Measurements from ENCODE around the gene SMYD3.

The SMYD3 gene

GRCh38 chr1:246281195-246281594, 225.9 kb downstream of the SMYD3 start:
- TF ChIP-seq, protein P1, sequence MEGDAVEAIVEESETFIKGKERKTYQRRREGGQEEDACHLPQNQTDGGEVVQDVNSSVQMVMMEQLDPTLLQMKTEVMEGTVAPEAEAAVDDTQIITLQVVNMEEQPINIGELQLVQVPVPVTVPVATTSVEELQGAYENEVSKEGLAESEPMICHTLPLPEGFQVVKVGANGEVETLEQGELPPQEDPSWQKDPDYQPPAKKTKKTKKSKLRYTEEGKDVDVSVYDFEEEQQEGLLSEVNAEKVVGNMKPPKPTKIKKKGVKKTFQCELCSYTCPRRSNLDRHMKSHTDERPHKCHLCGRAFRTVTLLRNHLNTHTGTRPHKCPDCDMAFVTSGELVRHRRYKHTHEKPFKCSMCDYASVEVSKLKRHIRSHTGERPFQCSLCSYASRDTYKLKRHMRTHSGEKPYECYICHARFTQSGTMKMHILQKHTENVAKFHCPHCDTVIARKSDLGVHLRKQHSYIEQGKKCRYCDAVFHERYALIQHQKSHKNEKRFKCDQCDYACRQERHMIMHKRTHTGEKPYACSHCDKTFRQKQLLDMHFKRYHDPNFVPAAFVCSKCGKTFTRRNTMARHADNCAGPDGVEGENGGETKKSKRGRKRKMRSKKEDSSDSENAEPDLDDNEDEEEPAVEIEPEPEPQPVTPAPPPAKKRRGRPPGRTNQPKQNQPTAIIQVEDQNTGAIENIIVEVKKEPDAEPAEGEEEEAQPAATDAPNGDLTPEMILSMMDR (IDR thresholded peaks at IDR 0.05; ENCODE audit: insufficient read depth, missing control alignments) = no peak
- no peak for DNase-seq (ENCODE audit: insufficient read length, low spot score)
- FAIRE-seq = peak; percentile 81

GRCh38 chr1:246280551-246280950, 226.5 kb downstream of the SMYD3 start:
- no peak for DNase-seq (ENCODE audit: insufficient read length, low spot score)
- TF ChIP-seq, protein P1 (IDR thresholded peaks at IDR 0.05; ENCODE audit: insufficient read depth, missing control alignments) = peak; percentile 49
- peak; percentile 25 for FAIRE-seq

DNA sequence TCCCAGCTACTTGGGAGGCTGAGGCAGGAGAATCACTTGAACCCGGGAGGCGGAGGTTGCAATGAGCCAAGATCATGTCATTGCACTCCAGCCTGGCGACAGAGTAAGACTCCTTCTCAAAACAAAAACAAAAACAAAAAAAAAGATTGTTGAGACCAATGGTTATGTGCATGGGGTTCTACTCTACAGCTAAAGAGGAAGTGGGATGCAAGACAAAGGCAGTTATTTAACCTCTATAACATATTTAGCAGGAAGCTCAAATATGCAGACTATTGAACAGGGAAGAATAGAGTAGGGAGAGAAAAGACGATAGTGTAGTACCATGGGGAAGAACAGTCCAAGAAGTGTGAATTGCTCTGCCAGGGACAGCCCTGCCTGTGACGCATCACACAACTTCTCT, 227.7 kb downstream of the SMYD3 start:
- DNase-seq (ENCODE audit: insufficient read length, low spot score) = no peak
- TF ChIP-seq, protein P1 (IDR thresholded peaks at IDR 0.05; ENCODE audit: insufficient read depth, missing control alignments) = no peak
- no peak for FAIRE-seq

GRCh38 chr1:246278371-246278770, 228.7 kb downstream of the SMYD3 start:
- FAIRE-seq (no peak), DNase-seq (ENCODE audit: insufficient read length, low spot score) (no peak)
- TF ChIP-seq, protein P1 (IDR thresholded peaks at IDR 0.05; ENCODE audit: insufficient read depth, missing control alignments) = no peak

DNA sequence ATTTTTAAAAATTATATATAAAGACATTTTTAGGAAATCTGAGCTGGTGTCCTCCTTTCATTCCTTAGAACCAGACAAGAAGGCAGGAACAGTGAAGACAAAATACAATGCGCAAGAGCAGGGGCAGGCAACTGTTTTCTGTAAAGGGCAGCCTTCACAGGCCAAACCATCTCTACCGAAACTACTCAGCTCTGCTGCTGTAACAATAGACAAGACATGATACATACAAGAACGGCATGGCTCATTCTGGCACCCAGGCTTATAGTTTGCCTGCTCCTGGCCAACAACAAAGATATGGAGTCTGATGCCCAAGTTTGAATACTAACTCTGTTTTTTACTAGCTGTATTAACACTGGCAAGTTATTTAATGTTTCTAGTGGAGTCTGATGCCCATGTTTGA, 232.0 kb downstream of the SMYD3 start:
- FAIRE-seq = no peak
- no peak for DNase-seq (ENCODE audit: insufficient read length, low spot score)
- TF ChIP-seq, protein P1 (IDR thresholded peaks at IDR 0.05; ENCODE audit: insufficient read depth, missing control alignments) = no peak

DNA sequence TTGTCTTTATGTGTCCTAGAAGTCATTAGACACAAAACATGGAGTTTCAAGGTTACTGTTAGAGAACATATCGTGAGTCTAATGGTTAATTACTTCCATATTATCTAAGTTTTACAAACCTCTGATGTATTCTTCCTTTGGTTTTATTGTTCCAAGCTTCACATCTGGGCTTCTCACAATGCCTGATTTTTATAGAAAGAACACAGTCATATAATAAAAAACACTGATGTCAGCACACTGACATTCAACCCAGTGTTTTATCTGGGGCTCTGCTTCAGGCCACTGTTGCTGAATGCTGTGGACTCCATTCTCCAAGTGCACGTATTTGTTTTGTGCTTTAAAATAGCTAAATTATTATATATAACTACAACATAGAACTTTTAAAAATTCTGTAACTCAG, 232.9 kb downstream of the SMYD3 start:
- FAIRE-seq (no peak), DNase-seq (ENCODE audit: insufficient read length, low spot score) (no peak)
- TF ChIP-seq, protein P1 (IDR thresholded peaks at IDR 0.05; ENCODE audit: insufficient read depth, missing control alignments) = no peak

DNA sequence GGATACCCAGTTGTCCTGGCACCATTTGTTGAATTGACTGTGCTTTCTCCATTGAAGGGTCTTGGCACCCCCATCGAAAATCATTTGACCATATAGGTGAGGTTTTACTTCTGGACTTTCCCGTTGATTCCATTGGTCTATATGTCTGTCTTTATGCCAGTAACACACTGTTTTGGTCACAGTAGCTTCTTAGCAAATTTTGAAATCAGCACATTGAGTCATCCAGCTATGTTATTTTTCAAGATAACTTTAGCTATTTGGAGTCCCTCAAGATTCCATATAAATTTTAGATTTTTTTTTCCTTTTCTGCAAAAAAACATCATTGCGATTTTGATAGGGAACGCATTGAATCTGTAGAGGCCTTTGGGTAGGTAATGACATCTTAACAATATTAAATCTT, 235.6 kb downstream of the SMYD3 start:
- no peak for FAIRE-seq
- DNase-seq (ENCODE audit: insufficient read length, low spot score) = no peak
- TF ChIP-seq, protein P1 (IDR thresholded peaks at IDR 0.05; ENCODE audit: insufficient read depth, missing control alignments) = no peak
